Urothelium cell line (cell line): ENCODE data around the gene SATB2.

Experiments used
- DNase-seq: peaks from one replicate; pipeline ENCODE4 v3.0.0; 2011; ENCODE audit warnings: low spot score, mixed read lengths
- FAIRE-seq: peaks from 2 replicates; lab custom pipeline; 2011; peaks lifted over from hg19 to GRCh38; lab: Jason Lieb, UNC

SATB2 gene

GRCh38 chr2:199457147-199458008 lies at the start of gene SATB2:
Gene SATB2 (minus strand): TSS chr2:199457939. CDS start chr2:199456037, 1,902 bp downstream.
- DNase-seq (peak; percentile 33), FAIRE-seq (no peak)

DNA sequence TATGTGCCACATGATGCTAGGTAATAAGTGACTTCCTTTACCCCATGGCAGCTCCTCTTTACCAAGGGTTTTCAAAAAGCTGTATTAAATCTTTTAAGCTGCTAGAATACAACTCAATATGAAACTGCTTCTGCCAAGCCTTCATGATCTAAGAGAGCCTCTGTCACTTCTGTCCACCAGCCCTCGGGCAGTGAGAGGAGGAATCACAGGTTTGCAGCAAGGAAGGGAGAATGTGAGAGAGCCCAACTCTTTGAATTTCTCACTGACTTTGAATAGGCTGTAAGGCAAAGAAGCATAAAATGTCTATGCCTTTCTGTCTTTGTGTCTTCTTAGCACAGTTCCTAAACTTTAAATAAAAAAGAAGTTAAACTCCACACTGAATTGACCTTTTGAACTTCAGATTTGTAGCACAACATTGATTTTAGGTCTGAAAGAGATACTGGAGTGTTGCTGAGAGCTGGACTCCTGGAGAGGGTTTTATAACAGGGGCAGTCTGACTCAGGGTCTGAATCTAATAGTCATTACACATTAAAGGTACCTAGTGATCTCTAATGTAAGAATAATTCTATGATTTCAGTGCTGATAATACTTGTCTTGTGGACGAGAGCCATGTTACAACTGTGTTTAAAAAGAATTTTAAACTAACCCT lies 48.1 kb upstream of the SATB2 start:
- DNase-seq (no peak), FAIRE-seq (no peak)

DNA sequence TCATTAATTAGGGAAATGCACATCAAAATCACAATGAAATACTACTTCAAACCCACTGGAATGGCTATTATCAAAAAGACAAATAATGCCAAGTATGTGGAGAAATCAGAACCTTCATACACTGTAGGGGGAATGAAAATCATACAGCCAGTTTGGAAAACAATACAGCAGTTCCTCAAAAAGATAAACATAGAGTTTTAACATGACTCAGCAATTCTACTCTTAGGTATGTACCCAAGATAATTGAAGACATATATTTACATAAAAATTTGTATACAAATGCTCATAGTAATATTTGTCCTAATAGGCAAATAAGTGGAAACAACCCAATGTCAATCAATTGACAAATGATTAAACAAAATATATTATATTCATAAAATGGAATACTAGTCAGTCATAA lies 45.4 kb upstream of the SATB2 start:
- FAIRE-seq = no peak
- no peak for DNase-seq

- no peak for DNase-seq
- FAIRE-seq = no peak
These were observed 41.3 kb upstream of the SATB2 start for GRCh38 chr2:199499005-199499404.

GRCh38 chr2:199495147-199495546 lies 37.4 kb upstream of the SATB2 start:
- DNase-seq = no peak
- no peak for FAIRE-seq

- no peak for DNase-seq
- FAIRE-seq = no peak
These were observed 32.3 kb upstream of the SATB2 start for GRCh38 chr2:199490049-199490448.

GRCh38 chr2:199488772-199489400 lies 31.1 kb upstream of the SATB2 start:
- peak; percentile 62 for DNase-seq
- no peak for FAIRE-seq

DNA sequence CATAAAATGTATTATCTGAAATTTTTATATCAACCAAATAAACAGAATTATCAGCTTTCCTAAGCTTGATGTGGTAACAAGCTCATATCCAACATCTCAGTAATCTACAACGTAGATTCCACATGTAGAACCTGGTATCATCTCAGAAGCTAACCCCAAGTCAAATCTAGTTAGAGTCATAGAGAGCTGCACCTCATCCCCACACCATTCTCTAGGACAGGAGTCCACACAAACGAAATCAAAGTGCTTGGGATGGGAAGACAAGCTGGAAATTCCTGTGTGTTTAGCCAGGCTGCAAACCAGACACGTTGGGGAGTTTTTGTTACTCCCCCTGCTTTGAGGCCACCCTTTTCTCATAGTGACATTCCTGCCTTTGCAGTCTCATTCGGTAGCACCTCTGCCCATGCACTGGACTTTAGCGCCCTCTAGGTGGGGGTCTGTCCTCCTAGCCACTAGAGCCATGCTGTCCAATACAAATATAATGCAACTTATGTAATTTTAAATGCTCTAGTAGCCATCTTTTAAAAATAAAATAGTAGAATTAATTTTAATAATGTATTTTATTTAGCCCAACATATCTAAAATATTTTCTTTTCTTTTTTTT lies 28.1 kb upstream of the SATB2 start:
- FAIRE-seq = no peak
- DNase-seq = peak; percentile 67

DNA sequence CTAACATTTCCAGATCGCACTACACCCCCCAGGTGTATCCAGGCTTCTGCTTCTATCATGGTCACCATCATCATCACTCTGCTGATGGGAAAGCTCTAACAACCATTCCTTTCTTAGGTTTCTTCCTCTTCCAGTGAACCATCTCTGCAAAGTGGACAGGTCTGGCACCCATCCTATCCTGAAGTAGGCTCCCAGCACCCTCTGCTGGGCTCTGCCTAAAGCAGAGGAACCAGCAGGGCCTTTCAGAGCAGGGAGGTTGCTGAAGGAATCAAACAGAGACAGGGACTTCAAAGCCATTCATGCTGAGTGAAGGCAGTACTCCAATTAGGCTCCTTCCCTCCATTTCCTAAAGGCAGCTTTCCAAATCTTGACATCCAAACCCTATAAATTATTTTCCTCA lies 27.2 kb upstream of the SATB2 start:
- FAIRE-seq = no peak
- DNase-seq = peak; percentile 31

GRCh38 chr2:199480966-199481365 lies 23.2 kb upstream of the SATB2 start:
- FAIRE-seq (no peak), DNase-seq (no peak)

GRCh38 chr2:199477277-199477834 lies 19.6 kb upstream of the SATB2 start:
- FAIRE-seq = no peak

DNA sequence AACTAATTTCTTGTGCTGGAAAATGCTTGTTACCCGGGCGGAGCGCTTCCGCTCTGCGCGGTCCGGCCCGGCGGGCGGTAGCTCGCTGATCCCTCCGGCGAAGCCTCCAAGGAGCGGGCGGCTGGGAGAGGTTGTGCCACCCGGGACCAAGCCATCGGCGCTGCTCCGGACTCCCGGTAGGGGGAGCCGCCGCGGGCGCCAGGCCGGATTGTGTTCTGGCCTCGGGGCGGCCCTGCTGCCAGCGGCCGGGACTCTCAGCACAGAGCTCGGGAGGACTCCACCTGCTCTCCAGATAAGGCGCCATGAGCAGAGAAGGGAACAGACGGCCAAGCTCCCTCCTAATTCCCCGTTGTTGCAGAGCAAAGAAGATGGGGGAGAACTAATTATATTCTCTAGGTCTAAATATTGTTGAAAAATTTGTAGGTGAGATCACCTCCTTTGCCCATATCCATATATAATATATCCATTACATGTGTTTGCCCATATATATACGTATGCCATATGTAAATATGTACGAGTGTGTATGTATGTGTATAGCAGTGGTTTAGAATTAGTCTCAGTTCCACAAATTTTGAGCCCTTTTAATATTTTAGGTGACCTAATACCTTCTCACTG lies 13.8 kb upstream of the SATB2 start:
- FAIRE-seq (no peak), DNase-seq (peak; percentile 84)

More at GRCh38 chr2:199477277-199477834, 19.6 kb upstream of the SATB2 start:
- DNase-seq = no peak

DNA sequence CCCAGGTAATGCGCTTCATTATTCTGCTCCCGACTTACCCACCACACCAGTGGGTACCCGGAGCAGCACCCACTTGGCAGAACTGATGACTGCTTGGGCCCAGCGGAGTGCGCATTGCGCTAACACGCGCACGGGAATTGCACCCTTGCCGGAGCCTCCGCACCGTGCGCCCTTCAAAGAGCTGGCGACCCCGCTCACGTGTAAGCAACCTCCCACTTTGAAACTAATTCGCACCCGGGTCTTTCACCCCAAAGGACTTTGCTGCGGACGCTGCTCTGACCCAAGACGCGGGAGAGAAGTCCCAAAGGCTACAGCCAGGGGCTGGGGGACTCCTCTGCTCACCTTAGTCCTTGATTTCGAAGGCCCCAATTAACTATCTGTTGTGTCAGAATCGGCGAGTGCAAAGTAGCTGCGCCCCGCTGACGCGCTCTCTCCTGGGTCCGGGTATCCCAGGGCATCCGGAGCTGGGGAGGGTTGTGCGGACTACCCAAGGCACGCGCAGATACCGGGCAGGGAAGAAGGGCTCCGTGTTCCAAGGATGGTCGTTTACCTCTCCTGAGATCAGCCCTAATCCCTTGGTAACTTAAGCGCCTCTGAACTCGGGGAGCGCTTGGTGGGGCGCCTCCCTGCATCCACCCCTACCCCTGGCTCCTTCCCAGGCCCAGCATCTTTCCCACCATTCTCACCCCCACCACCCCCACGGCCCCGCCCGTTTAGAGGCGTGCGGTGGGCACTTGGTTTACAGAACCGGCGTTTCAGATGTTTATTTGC lies 13.1 kb upstream of the SATB2 start:
- DNase-seq = no peak
- FAIRE-seq = no peak

DNA sequence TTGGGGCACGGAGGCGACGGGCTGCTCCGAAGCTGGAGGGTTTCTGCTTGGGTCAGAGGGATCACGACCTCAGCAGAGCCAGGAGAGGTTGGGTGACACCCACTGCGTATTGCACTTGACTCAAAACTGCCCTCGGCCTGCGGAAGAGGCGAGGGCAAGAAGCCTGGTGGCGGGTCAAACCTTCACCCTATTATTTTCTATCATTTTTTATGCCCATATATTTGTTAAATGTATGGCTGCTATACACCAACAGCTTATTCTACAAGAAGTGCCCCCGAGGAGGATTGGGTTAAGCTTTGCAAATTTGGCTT lies 12.6 kb upstream of the SATB2 start:
- DNase-seq = no peak
- FAIRE-seq = no peak

DNA sequence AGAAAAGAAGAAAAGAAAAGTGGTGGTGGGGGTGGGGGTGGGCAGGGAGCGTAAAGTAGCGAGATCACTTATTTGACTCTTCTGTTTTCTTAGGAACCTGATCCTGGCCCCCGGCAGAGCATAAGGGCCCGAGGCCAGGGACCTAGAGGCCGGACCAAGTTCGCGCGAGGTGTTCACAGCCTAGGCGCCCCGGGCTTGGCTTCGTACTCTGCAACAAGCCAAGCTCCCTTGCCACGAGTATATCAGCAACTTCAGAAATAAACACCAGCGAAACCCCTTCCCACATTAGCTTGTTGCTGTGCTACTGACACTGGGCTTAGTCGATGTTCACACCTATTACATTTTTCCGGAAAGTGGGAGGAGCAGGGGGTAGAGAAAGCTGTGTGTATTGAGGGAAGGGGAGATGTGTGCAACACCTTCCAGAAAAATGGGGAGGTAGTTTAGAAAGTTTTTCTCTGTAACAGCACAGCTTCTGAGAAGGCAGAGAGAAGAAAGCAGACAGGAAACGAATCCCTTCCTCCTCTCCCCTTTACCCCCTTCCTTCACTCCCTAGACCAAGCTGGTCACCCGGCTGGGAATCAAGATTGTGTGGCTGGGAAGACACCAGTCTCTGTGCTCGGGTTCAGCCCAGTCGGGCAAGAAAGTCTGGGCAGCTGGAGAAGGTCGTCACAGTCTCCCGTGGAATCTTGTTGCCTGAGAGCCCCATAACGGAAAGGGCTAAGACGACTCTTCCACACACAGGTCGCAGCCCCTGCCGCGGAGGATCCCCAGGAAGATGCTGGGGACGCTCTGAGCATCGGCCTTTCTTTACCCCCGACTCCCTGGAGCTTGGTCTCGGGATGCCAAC lies 12.0 kb upstream of the SATB2 start:
- no peak for FAIRE-seq

GRCh38 chr2:199468561-199469513 lies 11.1 kb upstream of the SATB2 start:
- DNase-seq = no peak
- no peak for FAIRE-seq

More for the DNA sequence above, 12.0 kb upstream of the SATB2 start:
- no peak for DNase-seq

- DNase-seq = no peak
- FAIRE-seq = no peak
These were observed 9.5 kb upstream of the SATB2 start for GRCh38 chr2:199467066-199467822.
